Stimulated activated CD4-positive, alpha-beta T cell treated with anti-CD3 and anti-CD28 coated beads, Interleukin-1b, Interleukin-23, amount 100 ng/mL, for 24 hours (primary cell): ENCODE measurements around the gene SPATA2L.
"Not testable (repeated sequence)": the region's sequence is repeated elsewhere in the genome, so short reads cannot be mapped to it uniquely, and the experiment has no call there.

Experiments used
- DNase-seq, 4 experiments: peaks; one replicate each; pipeline ENCODE4 v3.0.0-alpha.2; 2020; ENCODE audit warnings: low read depth in 4 of 4, low spot score in 1 of 4

SPATA2L gene

DNA sequence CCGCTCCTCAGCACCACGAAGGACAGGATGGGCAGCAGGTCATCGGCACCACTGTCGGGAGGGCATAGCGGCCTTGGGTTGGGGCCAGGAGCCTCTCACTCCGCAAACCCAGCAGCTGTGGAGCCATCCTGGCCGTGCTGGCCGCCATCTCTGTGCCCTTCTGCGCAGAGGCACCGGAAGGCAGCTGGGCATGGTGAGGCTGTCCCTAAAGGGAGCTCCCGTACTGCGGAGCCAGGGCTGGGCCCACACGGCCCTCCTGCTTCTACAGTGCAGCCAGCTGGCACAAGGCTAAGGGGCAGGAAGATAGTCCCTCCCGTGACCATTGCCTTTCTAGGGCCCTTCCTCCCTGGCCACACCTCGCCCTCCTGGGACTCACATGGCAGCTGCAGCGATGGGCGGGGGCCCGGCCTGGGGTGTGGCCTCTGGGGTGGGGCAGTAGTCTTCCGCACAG, 7.0 kb upstream of the SPATA2L start:
- no peak for DNase-seq

DNA sequence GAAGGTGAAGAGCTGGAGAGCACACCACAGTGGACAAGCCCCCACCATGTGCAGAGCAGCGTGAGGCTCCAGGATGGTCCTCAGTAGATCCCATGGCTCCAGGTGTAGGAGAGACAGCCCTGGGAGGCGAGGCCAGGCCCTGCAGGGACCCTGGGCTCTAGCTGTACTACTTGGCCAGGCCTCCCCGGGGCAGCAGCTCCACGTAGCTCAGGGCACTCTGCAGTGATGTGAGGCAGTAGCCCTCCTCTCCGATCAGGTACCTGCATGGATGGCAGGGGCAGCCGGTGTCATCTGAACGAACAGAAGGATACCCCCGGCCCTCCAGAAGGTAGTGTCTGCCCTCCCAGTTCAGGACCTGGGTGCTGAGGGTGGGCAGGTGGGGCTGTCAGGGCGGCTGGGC, 6.2 kb upstream of the SPATA2L start:
- DNase-seq, result no peak

DNA sequence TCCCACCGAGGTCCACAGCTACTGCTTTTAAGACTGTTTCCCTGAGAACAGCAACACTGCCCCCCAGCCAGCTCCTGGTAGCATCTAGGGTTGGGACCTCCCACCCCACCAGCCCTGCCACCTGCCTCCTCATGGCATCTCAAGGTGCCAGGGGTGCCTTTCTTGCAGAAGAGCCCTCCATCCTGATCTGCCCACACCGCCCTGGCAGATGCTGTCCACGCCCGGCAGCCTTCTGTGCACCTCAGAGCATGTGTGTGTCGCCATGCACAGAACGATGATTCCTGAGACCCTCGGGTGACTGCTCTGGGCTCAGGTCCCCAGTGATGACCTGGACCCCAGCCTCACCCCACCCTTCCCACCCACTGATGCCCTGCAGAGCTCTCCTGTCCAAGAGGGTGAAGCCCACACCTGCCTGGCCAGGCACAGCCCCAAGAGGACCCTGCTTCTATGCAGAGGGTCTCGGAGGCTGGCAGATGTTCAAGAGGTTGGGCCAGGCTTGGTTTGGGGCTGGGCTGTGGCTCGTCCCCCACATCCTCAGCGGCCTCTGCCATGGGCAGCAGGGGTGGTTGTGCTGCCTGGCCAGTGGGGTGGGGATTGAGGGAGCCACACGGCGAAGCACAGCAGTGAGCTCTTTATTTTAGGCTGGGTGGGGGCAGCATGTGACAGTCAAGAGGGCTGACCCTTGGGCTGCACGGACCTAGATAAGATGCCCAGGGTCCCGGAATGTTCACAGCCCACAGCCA, 5.2 kb upstream of the SPATA2L start:
- no peak for DNase-seq

DNA sequence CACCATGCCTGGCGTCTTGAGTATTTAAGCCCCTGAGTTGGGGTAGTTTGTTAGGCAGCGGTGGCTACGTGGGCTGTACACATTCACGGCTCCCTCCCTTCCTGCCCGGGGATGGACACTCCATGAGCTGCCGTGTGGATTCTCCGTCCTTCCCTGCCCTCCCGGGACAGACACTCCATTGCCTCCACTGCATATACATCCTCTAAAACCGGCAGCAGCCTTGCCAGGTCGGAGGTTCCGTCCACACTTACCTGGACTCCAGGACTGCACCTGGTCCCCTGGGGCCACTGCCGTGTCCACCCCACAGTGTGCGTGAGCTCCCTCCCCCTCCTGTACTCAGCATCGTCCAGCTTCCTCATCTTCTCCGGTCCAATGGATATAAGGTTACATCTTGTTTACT, 3.5 kb upstream of the SPATA2L start:
- no peak for DNase-seq

DNA sequence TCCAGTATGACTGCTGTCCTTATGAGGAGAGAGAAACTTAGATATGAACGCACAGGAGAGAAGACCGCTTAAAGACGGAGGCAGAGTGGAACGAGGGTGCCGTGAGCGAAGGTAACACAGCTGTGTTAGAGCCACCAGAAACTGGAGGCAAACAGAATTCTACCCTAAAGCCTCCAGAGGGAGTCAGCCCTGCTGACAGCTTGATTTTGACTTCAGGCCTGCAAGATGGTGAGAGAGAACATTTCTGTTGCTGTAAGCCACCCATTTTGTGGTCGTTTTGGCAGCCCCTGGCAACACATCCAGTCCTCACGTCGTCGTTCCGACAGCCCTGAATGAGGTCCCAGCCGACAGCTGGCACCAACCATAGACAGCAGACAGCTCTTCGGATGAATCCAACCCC, 2.8 kb upstream of the SPATA2L start:
- no peak for DNase-seq

DNA sequence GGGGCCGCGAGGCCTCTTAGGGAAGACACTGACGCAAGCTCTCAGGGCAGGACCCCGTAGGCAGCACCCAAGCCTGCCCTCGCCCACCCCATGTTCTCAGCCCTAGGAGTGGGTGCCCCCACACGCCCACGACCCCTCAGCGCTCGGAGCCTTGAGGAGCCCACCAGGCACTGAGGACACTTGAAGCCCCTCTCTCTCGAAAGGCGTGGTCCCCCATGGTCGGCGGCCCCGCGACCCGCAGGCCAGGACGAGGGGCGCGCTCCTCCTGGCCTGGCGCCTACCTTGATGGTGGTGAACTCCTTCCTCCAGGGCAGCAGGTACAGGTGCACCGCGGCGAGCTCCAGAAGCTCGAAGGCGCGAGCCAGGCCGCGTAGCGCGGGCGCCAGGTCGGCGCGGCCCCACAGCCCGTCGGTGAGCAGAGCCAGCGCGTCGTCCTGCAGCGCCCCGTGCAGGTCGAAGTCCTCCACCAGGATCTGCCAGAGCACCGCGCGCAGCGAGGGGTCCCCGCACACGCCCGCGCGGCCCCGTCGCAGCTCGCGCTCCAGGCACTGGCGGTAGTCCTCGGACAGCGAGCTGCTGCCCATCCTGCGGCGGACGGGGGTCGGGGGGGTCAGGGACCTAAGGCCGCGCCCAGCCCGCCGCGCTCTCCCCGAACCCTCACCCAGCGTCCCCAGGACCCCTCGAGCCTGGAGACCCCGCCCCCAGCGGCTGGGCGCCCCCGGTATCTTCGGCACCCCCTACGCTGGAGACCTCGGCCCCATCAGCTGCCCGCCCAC, 668 bp downstream of the SPATA2L start:
- no peak for DNase-seq

DNA sequence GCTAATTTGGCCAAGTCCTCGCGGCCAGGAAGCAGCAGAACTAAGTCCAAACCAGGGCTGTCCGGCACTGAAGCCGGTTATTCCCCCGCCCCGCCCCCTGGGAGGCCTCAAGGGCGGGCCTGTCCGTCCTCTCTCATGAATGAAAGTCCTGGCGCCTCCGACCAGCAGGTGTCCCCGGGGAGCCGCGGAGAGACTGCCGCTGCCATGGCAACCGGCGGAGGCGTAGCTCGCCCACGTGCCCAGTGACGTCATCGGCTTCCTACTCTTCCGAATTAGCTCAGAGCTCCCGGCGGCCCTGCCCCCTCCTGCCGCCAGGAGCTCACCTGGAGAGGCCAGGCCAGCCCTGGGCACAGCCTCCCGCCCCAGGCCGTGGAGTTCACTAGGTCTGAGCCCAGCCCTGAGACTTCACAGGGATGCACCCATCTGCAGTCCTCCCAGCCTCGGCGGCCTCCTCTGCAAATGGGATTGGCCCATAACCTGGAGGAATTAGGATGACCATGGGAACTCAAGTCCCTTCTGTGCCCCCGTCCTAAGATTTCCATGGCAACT, 1.3 kb downstream of the SPATA2L start:
- peak; percentile 95 to 98 (median 97) for DNase-seq

DNA sequence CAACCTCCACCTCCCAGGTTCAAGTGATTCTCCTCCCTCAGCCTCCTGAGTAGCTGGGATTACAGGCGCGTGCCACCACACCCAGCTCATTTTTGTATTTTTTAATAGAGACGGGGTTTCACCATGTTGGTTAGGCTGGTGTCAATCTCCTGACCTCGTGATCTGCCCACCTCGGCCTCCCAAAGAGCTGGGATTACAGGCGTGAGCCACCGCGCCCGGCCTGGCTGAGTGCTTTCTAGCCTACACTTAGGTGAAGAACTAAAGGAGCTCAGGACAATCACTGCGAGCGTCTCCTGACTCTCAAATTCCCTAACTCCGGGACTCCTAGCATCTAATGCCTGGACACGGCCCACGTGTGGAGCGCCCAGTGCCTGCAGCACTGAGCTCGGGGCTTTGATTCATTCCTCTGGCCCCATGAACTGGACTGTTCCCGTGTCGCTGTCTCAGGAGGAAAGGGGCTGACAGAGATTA, 1.8 kb downstream of the SPATA2L start:
- DNase-seq, result not testable (repeated sequence)

DNA sequence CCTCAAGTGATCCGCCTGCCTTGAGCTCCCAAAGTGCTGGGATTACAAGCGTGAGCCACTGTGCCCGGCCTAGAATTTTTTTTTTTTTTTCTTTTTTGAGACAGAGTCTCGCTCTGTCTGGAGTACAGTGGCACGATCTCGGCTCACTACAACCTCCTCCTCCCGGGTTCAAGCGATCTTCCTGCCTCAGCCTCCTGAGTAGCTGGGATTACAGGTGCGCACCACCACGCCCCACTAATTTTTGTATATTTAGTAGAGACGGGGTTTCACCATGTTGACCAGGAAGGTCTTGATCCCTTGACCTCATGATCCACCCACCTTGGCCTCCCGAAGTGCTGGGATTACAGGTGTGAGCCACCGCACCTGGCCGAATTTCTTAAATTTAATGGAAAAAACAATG, 2.8 kb downstream of the SPATA2L start:
- not testable (repeated sequence) for DNase-seq

DNA sequence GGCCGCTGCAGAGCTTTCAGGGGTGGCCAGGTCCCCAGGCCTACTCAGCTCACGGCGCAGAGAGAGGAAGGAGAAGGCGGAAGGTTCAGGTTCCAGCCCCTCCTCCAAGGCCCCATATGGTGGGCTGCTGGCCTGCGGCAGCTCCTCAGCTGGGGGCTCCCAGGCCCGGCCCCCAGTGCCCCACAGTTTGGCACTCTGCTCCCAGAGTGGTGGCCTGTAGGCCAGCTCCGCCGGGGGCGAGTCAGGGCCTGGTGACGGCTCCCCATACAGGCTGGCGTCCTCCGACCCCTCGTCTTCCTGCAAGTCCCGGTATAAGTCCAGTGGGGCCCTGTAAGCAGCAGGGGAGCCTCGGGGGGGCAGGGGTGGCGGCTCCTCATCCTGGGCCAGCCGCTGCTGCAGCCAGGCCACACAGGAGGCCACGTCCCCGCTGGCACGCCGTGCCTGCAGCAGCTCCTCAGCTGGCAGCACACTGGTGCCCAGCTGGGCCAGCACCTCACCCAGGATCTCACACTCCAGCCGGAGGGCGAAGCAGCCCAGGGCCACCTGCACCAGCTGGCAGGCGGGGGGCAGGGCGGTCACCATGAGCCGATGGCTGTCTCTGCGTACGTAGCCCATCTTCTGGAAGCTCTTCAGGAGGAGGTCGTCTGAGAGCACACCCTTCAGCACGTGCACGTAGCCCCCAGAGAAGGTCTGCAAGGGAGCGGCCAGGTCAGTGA, 3.7 kb downstream of the SPATA2L start:
- no peak for DNase-seq

DNA sequence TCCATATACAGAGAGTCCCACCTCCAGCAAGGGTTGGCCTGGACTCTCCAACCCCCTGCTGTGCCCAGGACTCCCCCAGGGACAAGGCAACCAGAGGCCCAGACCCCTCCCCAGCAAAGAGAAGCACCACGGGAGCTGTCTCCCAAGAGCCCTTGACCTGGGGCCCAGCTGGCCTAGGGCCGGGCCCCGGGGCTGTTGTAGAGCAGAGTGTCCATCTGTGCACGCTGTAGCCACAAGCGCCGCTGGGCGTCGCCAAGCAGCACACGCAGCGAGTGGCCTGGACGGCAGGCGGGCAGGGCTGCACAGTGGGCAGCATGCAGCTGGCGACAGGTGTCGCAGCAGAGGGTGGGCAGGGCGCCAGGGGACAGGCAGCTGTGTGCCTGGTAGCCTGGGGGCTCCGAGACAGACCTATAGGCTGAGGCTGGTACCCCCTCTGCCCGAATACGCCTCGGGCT, 4.3 kb downstream of the SPATA2L start:
- no peak for DNase-seq

DNA sequence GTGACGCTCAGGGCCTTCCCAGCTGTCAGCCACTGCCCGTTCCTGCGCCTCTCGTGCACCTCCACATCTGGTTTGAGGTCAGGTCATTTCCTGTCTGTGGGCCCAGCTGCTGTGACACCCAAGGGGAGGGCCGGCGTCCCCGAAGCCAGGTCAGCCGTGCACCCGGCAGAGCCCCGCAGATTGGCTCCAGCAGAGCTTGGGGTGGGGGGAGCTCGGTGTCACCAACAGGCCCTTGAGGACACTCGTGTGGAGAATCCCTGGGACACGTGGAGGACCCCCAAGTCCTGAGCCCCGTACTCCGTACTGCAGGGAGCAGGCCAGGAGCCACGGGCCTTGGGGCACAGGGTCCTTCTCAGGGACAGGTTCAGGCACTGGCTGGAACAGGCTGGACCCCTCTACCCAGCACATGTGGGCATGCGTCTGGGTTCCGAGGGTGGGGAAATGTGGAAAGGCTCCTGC, 4.8 kb downstream of the SPATA2L start:
- no peak for DNase-seq

DNA sequence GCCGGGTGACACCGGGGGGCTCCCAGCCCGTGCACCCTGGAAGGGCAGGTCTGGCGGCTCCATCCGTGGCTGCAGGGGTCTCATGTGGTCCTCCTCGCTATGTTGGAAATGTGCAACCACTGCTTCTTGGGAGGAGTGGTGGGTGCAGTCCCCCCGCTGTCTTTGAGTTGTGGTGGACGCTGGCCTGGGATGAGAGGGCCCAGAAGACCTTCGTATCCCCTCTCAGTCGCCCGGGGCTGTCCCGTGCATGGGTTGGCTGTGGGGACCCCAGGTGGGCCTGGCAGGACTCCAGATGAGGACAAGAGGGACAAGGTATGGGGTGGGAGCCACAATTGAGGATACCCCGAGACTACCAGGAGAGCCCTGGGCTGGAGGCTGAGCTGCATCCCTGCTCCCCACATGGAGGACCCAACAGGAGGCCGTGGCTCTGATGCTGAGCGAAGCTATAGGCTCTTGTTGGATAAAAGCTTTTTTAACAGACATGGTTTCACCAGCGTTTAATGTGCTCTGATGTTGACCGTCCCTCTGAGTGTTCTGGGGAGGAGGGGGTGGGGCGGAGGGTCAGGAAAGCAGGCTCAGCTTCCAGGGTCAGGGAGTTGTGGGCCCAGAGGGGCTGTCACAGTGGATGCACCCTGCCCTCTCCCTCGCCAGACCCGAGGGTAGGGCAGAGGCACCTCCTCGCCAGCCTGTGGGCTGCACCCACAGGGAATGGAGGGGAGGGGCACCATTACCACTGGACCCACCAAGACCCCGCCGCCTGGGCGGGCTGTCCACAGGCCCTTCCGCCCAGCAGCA, 5.4 kb downstream of the SPATA2L start:
- DNase-seq, result no peak

DNA sequence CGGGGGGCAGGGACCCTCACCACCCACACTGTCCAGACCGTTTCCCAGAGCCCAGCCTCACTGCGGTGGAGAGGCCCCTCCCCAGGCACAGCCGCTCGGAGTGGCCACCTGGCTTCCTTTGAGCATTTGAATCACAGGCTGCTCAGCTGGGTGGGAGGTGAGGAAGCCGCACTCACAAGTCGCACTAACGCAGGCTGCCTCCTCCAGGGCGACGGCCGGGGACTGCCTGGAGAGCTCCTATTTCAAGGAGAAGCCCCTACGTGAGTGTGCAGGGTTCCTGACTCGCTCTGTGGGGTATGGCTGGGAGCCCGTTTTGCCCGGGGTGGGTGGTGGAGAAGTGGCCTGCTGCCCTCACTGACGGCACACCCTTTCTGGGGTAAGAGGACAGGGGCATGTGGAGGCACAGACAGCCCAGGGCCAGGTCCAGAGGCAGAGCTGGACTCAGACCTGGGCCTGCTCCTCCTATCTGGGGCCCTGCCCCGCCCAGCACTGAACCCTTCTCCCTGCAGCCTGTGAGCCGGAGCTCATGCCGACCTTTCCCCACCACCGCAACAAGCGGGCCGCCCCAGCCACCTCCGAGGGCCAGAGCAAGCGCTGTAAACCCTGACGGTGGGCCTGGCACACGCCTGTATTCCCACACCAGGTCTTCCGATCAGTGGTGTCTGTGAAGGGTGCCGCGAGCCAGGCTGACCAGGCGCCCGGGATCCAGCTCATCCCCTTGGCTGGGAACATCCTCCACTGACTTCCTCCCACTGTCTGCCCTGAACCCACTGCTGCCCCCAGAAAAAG, 6.2 kb downstream of the SPATA2L start:
- no peak for DNase-seq

DNA sequence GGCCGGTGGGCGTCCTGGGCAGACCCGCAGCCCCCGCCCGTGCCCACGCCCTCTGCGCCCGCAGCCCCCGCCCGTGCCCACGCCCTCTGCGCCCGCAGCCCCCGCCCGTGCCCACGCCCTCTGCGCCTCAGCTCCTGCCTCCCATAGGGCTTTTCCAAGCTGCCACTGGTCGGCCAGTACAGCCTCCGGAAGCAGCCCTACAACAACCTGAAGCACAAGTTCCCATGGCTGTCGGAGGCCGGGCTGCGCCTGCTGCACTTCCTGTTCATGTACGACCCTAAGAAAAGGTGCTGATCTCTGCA, 6.8 kb downstream of the SPATA2L start:
- DNase-seq, result not testable (repeated sequence)

DNA sequence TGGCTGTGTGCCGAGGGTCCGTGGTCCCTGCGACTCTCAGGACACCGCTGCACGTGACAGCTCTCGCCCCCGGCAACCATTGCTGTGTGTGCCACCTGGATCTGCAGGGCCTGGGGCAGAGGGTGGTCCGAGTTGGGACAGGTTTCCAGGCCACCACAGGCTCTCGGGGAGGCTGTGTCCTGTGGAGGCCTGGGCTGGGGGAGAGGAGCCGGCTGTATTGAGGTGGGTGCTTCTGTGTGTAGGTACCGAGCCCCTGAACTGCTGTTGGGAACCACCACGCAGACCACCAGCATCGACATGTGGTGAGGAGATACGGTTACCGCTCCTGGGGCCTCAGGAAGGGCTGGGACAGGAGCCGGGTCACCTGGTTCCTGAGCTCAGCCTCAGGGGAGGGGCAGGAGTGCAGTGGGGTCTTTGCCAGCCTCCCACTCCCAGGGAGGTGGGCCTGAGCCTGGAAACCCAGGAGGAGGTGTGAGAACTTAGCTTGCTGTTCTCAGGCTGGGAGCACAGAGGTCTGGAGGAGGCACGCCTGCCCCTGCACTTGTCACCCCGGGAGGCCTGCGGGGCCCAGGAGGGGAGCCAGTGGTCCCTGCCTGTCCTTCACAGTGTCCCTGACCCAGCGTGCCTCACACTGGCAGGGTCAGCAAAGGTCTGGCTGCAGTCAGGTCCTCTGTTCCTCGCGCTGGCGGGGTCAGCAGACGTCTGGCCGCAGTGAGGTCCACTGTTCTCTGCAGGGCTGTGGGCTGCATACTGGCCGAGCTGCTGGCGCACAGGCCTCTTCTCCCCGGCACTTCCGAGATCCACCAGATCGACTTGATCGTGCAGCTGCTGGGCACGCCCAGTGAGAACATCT, 7.3 kb downstream of the SPATA2L start:
- DNase-seq, result no peak

DNA sequence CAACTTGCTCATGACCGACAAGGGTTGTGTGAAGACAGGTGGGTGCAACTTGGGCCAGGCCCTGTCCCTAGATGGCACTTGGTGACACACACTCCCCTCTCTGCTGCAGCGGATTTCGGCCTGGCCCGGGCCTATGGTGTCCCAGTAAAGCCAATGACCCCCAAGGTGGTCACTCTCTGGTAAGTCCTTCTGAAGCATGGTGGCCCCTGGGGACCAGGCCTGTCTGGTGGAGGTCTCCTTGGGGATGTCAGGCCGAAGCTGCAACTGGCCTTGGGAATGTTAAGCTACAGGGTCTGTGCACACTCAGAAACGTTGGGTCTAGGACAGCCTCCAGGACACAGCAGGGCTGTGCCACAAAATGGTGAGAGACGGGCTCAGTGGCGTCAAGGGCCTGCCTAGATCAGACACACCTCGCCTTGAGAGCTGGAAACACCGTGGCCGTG, 8.2 kb downstream of the SPATA2L start:
- DNase-seq, result no peak

DNA sequence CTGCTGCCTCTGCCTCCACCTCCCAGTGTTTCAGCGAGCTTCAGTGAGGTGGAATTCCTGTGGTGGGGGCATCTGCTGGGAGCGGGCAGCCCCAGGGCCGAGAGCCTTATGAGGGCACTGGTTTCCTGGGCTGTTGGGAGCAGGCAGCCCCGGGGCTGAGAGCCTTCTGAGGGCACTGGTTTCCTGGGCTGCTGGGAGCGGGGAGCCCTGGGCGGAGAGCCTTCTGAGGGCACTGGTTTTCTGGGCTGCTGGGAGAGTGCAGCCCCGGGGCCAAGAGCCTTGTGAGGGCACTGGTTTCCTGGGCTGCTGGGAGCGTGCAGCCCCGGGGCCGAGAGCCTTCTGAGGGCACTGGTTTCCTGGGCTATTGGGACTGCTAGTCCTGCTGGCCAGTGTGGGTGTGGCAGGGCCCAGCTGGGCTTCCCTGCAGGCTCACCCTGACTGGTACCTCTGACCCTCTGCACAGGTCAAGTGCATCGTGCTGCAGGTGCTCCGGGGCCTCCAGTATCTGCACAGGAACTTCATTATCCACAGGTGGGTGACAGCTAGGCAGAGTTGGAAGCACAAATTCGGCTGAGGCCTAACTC, 9.4 kb downstream of the SPATA2L start:
- DNase-seq, result no peak
